Measurements from ENCODE around the gene MKKS. TPM values are rescaled to one million over a fixed set of nuclear protein-coding genes. Genes with fewer than 3 reads are reported as not detected.

Gene MKKS
- total RNA-seq, 1 donor from 2014 or later: 10.7 TPM

GRCh38 chr20:10371467-10371866 is 62.6 kb downstream of the MKKS start:
- intact Hi-C loops (cut with micrococcal nuclease): no loop called here

- intact Hi-C loops (cut with micrococcal nuclease): no loop called here
Observed at GRCh38 chr20:10370091-10370887, 63.7 kb downstream of the MKKS start.

GRCh38 chr20:10369723-10370090 is 64.3 kb downstream of the MKKS start:
- intact Hi-C loops (cut with micrococcal nuclease): no loop called here

GRCh38 chr20:10368702-10369041 is 65.3 kb downstream of the MKKS start:
- intact Hi-C loops (cut with micrococcal nuclease): no loop called here

GRCh38 chr20:10367943-10368701 is 65.9 kb downstream of the MKKS start:
- intact Hi-C loops (cut with micrococcal nuclease): no loop called here

- intact Hi-C loops (cut with micrococcal nuclease): no loop called here
Observed at GRCh38 chr20:10367693-10367942, 66.4 kb downstream of the MKKS start.

- intact Hi-C loops (cut with micrococcal nuclease): no loop called here
Observed at GRCh38 chr20:10366898-10367692, 66.9 kb downstream of the MKKS start.

GRCh38 chr20:10362674-10363073 is 71.3 kb downstream of the MKKS start:
- intact Hi-C loops (cut with micrococcal nuclease): no loop called here

GRCh38 chr20:10360878-10361277 is 73.1 kb downstream of the MKKS start:
- intact Hi-C loops (cut with micrococcal nuclease): no loop called here

GRCh38 chr20:10359621-10360040 is 74.4 kb downstream of the MKKS start:
- intact Hi-C loops (cut with micrococcal nuclease): loop anchor here (10.0 kb wide), 3 partner anchors 135 to 385 kb away; partner anchors contain the start of gene JAG1

GRCh38 chr20:10357974-10358373 is 76.0 kb downstream of the MKKS start:
- intact Hi-C loops (cut with micrococcal nuclease): loop anchor here (10.0 kb wide), 3 partner anchors 133 to 383 kb away; partner anchors contain the start of gene JAG1

GRCh38 chr20:10357061-10357708 is 76.8 kb downstream of the MKKS start:
- intact Hi-C loops (cut with micrococcal nuclease): loop anchor here (10.0 kb wide), 3 partner anchors 132 to 382 kb away; partner anchors contain the start of gene JAG1

GRCh38 chr20:10356628-10357027 is 77.4 kb downstream of the MKKS start:
- intact Hi-C loops (cut with micrococcal nuclease): loop anchor here (10.0 kb wide), 3 partner anchors 132 to 382 kb away; partner anchors contain the start of gene JAG1

GRCh38 chr20:10352934-10353824 is 80.8 kb downstream of the MKKS start:
- intact Hi-C loops (cut with micrococcal nuclease): loop anchor here (5.0 to 10.0 kb wide), 4 partner anchors 46 to 378 kb away; partner anchors contain the start of gene JAG1

Other genes with a start within 250 kb of the MKKS start
- gene SNAP25, start 215.4 kb downstream of the MKKS start, total RNA-seq: 0.18 and 0.48 TPM in 2 replicates
- 8.7 and 9.0 TPM in 2 replicates for gene SLX4IP, start 1.1 kb upstream of the MKKS start, total RNA-seq
- gene JAG1, start 239.8 kb upstream of the MKKS start, total RNA-seq: 0.95 and 1.1 TPM in 2 replicates

Measured in T-helper 2 cell treated with Interferon-gamma antibody and Interleukin-4, amounts not matched to agents 100 ng/mL and 5 ng/mL, for 36 hours (primary cell).